Choroid plexus epithelial cell (primary cell): ENCODE measurements around the gene MAN2A2.

ENCODE experiments used
- DNase-seq: peaks from one replicate; pipeline ENCODE4 v3.0.0-alpha.2; 2010; ENCODE audit warnings: low read depth
- H3K4me3 ChIP-seq: 2 replicates; pipeline ENCODE4 v1.5.1; 2011; ENCODE audit warnings: low read depth, mild to moderate bottlenecking, control low read depth, low read length, moderate library complexity
- CTCF ChIP-seq: conservative IDR thresholded peaks from 2 replicates; pipeline ENCODE4 v1.5.1; 2011; ENCODE audit warnings: low read depth, mild to moderate bottlenecking, control low read depth, inconsistent platforms, low read length, moderate library complexity

MAN2A2 gene

DNA sequence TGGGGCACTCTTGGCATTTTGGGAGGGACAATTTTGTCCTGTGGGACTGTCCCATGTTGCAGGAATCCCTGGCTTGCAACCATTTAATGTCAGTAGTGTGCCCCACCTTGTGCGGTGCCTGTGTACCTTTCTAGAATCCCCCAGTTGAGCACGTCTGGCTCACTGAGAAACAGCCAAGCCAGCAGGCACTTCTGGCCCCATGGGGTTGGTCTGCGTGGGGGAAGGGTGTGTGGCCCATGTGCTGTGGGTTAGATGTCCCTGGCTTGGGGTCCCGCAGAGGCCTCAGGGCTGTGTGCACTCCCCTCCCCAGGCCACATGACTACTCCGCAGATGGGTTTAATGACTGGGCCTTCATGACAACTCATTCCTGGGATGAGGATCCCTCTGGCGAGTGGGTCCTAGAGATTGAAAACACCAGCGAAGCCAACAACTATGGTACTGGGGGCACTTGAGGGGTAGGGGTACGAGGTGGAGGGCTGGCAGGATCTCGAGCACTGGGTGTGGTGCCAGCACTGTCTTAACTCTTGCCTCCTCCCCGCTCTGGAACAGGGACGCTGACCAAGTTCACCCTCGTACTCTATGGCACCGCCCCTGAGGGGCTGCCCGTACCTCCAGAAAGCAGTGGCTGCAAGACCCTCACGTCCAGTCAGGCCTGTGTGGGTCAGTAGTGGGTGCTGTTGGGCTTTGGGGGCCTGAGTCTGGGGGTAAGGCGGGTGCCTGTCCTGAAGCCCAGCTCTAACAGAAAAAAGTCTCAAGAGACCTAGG is 22.5 kb upstream of the MAN2A2 start:
- no peak for DNase-seq
- H3K4me3 ChIP-seq = no peak overlapping the region
- TF ChIP-seq CTCF = no peak

- TF ChIP-seq CTCF = no peak
- no peak overlapping the region for H3K4me3 ChIP-seq
- no peak for DNase-seq
These were observed 21.7 kb upstream of the MAN2A2 start for GRCh38 chr15:90881181-90881977.

- TF ChIP-seq CTCF = no peak
- H3K4me3 ChIP-seq = no peak overlapping the region
- DNase-seq = no peak
These were observed 21.0 kb upstream of the MAN2A2 start for GRCh38 chr15:90881978-90882721.

- TF ChIP-seq CTCF = no peak
- no peak overlapping the region for H3K4me3 ChIP-seq
- DNase-seq = no peak
These were observed 20.1 kb upstream of the MAN2A2 start for GRCh38 chr15:90882781-90883525.

GRCh38 chr15:90883526-90883975 is 19.6 kb upstream of the MAN2A2 start:
- no peak for TF ChIP-seq CTCF
- DNase-seq = no peak
- H3K4me3 ChIP-seq = peak overlapping the region; percentile 65

DNA sequence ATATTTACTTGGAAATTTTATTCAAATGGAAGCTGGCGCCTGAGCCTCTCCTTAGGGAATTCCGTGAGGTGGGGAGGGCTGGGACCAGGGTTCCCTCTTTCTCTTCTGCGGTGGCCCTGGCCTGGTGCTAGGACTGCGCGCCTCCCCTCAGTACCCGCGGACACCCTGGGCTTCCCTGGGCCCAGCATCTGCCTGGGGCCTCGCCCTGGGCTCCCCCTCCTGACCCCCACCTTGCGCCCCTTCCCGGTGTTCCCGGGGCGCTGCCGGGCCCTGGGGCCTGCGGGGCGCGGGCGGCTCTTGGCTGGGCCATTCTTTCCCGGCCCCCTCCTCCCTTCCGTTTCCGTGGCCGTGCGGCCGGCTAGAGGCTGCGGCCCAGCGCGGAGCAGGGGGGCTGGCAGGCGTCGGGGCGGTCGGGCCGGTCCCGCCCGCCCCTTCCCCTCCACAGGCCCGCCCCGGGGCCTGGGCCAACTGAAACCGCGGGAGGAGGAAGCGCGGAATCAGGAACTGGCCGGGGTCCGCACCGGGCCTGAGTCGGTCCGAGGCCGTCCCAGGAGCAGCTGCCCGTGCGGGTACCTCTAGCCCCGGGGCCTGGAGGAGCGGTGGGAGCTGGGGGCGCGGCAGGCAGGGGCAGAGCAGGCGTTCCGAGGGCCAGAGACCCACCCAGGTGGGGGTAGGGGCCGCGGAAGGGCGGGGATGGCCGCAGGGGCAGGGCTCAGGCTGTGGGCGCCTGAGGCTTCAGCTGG is 19.0 kb upstream of the MAN2A2 start, which contains the start of gene FES:
Gene FES (plus strand): TSS at position 529 of the 743 bp plus-strand sequence. CDS start 542 bp downstream, outside the sequence.
- peak; percentile 52 for DNase-seq
- peak within 1 kb of the TSS; percentile 65 for H3K4me3 ChIP-seq
- no peak for TF ChIP-seq CTCF
